ENCODE results near the gene GSDMA.

GRCh38 chr17:39974433-39974832, 11.6 kb downstream of the GSDMA start:
- TF ChIP-seq, protein P1, sequence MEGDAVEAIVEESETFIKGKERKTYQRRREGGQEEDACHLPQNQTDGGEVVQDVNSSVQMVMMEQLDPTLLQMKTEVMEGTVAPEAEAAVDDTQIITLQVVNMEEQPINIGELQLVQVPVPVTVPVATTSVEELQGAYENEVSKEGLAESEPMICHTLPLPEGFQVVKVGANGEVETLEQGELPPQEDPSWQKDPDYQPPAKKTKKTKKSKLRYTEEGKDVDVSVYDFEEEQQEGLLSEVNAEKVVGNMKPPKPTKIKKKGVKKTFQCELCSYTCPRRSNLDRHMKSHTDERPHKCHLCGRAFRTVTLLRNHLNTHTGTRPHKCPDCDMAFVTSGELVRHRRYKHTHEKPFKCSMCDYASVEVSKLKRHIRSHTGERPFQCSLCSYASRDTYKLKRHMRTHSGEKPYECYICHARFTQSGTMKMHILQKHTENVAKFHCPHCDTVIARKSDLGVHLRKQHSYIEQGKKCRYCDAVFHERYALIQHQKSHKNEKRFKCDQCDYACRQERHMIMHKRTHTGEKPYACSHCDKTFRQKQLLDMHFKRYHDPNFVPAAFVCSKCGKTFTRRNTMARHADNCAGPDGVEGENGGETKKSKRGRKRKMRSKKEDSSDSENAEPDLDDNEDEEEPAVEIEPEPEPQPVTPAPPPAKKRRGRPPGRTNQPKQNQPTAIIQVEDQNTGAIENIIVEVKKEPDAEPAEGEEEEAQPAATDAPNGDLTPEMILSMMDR (IDR thresholded peaks at IDR 0.05; ENCODE audit: low read depth, low read length), result no peak
- no peak for TF ChIP-seq EZH2phosphoT487 (IDR thresholded peaks at IDR 0.05; ENCODE audit: low read depth)
